Measurements from ENCODE around the gene UMAD1. TPM values are rescaled to one million over a fixed set of nuclear protein-coding genes. Genes with fewer than 3 reads are reported as not detected.

Gene UMAD1
- total and polyA plus RNA-seq, 2 of the 4 experiments (the other 2 are of a cell fraction): 5.2 to 8.4 TPM

DNA sequence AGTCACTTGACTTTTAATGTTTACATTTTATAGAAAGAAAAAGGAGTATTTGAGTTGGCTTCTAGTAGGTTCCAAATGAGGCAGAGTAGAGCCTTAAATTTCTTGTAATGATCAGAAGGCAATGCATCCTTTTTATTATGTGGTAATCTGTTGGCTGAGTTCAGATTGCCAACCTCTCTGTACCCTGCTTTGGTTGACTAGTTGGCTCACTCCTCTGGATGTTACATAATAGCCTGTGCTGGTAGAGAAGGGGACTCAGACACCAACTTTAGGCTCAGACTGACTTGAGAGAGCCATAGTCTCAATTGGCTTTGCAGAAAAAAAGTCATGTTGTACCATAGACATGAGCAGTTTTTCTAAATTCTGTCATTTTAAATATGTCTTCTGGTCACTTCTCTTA lies 281.3 kb downstream of the UMAD1 start:
- Histone ChIP-seq H3K79me1 (ENCODE audit: low read depth in 1 of 2, low read length in 2 of 2) (no peaks in the 10 kb centered on the region), H3K4me2 (ENCODE audit: low read depth, low read length) (no peak overlapping the region), H3K4ac (ENCODE audit: low read depth, low read length) (no peak overlapping the region), H3K18ac (ENCODE audit: low read depth, low read length) (no peak overlapping the region), H3K9me1 (ENCODE audit: insufficient read depth, low read length) (no peaks in the 10 kb centered on the region), H4K5ac (ENCODE audit: low read depth, low read length) (no peak overlapping the region), H2BK120ac (ENCODE audit: low read depth, low read length) (no peak overlapping the region), H2AK5ac (ENCODE audit: low read depth, low read length) (no peak overlapping the region), H3K14ac (replicated peaks; ENCODE audit: low read depth, low read length) (no peak overlapping the region), H2AK9ac (replicated peaks; ENCODE audit: low read depth, low read length, poor library complexity) (no peak overlapping the region), H2AFZ (replicated peaks; ENCODE audit: low read length, poor library complexity) (no peak overlapping the region), H4K8ac (ENCODE audit: low read depth in 2 of 2, low read length in 2 of 2) (no peak overlapping the region), H3K9me3 (ENCODE audit: control insufficient read depth, insufficient read depth, low read length) (no peaks in the 10 kb centered on the region), H3K27me3 (ENCODE audit: control insufficient read depth, insufficient read depth, low read length) (no peaks in the 10 kb centered on the region), H2BK15ac (ENCODE audit: low read depth, low read length) (no peak overlapping the region), H2BK5ac (ENCODE audit: low read depth, low read length, poor library complexity, severe bottlenecking) (no peak overlapping the region), H4K91ac (ENCODE audit: insufficient read depth, low read depth, low read length) (no peak overlapping the region), H3K9ac (ENCODE audit: low read depth, low read length) (no peak overlapping the region), H3K36me3 (ENCODE audit: control insufficient read depth, insufficient read depth, low read length) (no peaks in the 10 kb centered on the region), H3K4me1 (ENCODE audit: control insufficient read depth, insufficient read depth, low read length) (no peaks in the 10 kb centered on the region; the same call in 1 of the 2 replicates), H3K23ac (ENCODE audit: low read depth, low read length) (no peak overlapping the region), H3K4me3 (ENCODE audit: insufficient read depth, low read depth, low read length) (no peak overlapping the region), H2BK20ac (ENCODE audit: low read depth, low read length) (no peak overlapping the region), H4K20me1 (ENCODE audit: insufficient read depth, low read length) (no peaks in the 10 kb centered on the region), H3K56ac (ENCODE audit: extremely low read depth, insufficient read depth, low read length) (no peak overlapping the region), H3K27ac (ENCODE audit: insufficient read depth, low read length) (no peak overlapping the region)
- dilution Hi-C loops (cut with HindIII; ENCODE audit: low sequenced_read_pairs, unreplicated experiment) (no loop called here), intact Hi-C loops (cut with micrococcal nuclease) (no loop called here), in situ Hi-C loops (cut with MboI; ENCODE audit: low sequenced_read_pairs) (no loop called here)
- BruUV-seq (replicated peaks): no TSS peak
- DNase-seq: no peak
- ATAC-seq (ENCODE audit: low read depth): no peak
- CTCF ChIA-PET: no interaction called here
- POLR2A ChIA-PET (ENCODE audit: unreplicated experiment): no interaction called here
- no peak for TF ChIP-seq RCOR1 (IDR thresholded peaks at IDR 0.05; ENCODE audit: insufficient replicate concordance, low read length)
